ENCODE measurements around the gene TREML2. TPM values are rescaled to one million over a fixed set of nuclear protein-coding genes. Genes with fewer than 3 reads are reported as not detected.

TREML2 gene
- total and polyA plus RNA-seq, 9 donors: 0.05 to 0.16 (median 0.11) TPM

- DNase-seq: no peak
- WGBS (ENCODE audit: insufficient coverage): 80% methylated on average over 3 of the region's 5 CpGs
- H3K27me3 ChIP-seq (ENCODE audit: control insufficient read depth, insufficient read depth, low read length): peaks cover 2% of the 10 kb centered on the region
- H3K27ac ChIP-seq (ENCODE audit: low read length): no peak overlapping the region
- H3K9me3 ChIP-seq (replicated peaks; ENCODE audit: control insufficient read depth, low read depth, low read length): no peaks in the 10 kb centered on the region
- H3K4me3 ChIP-seq (ENCODE audit: low read length): no peak overlapping the region
- no peaks in the 10 kb centered on the region for H3K4me1 ChIP-seq (ENCODE audit: control insufficient read depth, insufficient read depth, low read length)
- no peaks in the 10 kb centered on the region for H3K36me3 ChIP-seq (ENCODE audit: control insufficient read depth, insufficient read depth, low read length)
Measured at GRCh38 chr6:41209547-41210320, 8.8 kb upstream of the TREML2 start.

GRCh38 chr6:41208439-41209106, 7.6 kb upstream of the TREML2 start:
- DNase-seq: no peak
- H3K9me3 ChIP-seq (replicated peaks; ENCODE audit: control insufficient read depth, low read depth, low read length): no peaks in the 10 kb centered on the region
- H3K27me3 ChIP-seq (ENCODE audit: control insufficient read depth, insufficient read depth, low read length): peaks cover 2% of the 10 kb centered on the region
- no peaks in the 10 kb centered on the region for H3K4me1 ChIP-seq (ENCODE audit: control insufficient read depth, insufficient read depth, low read length)
- H3K27ac ChIP-seq (ENCODE audit: low read length): no peak overlapping the region
- H3K36me3 ChIP-seq (ENCODE audit: control insufficient read depth, insufficient read depth, low read length): no peaks in the 10 kb centered on the region
- WGBS (ENCODE audit: insufficient coverage): 40% methylated on average over 4 of the region's 7 CpGs
- no peak overlapping the region for H3K4me3 ChIP-seq (ENCODE audit: low read length)

GRCh38 chr6:41204156-41204555, 3.2 kb upstream of the TREML2 start:
- no CpG with 5 or more reads among the region's 1 CpG for WGBS (ENCODE audit: insufficient coverage)
- no peaks in the 10 kb centered on the region for H3K9me3 ChIP-seq (replicated peaks; ENCODE audit: control insufficient read depth, low read depth, low read length)

GRCh38 chr6:41201764-41202173, 820 bp upstream of the TREML2 start:
- H3K4me3 ChIP-seq (ENCODE audit: low read length): no peak overlapping the region
- H3K36me3 ChIP-seq (ENCODE audit: control insufficient read depth, insufficient read depth, low read length): no peaks in the 10 kb centered on the region
- 60% methylated on average over 8 of the region's 8 CpGs for WGBS (ENCODE audit: insufficient coverage)
- no peak overlapping the region for H3K27ac ChIP-seq (ENCODE audit: low read length)
- H3K4me1 ChIP-seq (ENCODE audit: control insufficient read depth, insufficient read depth, low read length): no peaks in the 10 kb centered on the region
- DNase-seq: no peak
- H3K9me3 ChIP-seq (replicated peaks; ENCODE audit: control insufficient read depth, low read depth, low read length): no peaks in the 10 kb centered on the region
- no peaks in the 10 kb centered on the region for H3K27me3 ChIP-seq (ENCODE audit: control insufficient read depth, insufficient read depth, low read length)

More at GRCh38 chr6:41204156-41204555, 3.2 kb upstream of the TREML2 start:
- Histone ChIP-seq H3K27me3 (ENCODE audit: control insufficient read depth, insufficient read depth, low read length) (peaks cover 2% of the 10 kb centered on the region), H3K36me3 (ENCODE audit: control insufficient read depth, insufficient read depth, low read length) (no peaks in the 10 kb centered on the region), H3K27ac (ENCODE audit: low read length) (no peak overlapping the region), H3K4me3 (ENCODE audit: low read length) (no peak overlapping the region), H3K4me1 (ENCODE audit: control insufficient read depth, insufficient read depth, low read length) (no peaks in the 10 kb centered on the region)
- DNase-seq: no peak

GRCh38 chr6:41200296-41200900, 551 bp downstream of the TREML2 start:
- Histone ChIP-seq H3K4me3 (ENCODE audit: low read length) (no peak overlapping the region), H3K4me1 (ENCODE audit: control insufficient read depth, insufficient read depth, low read length) (no peaks in the 10 kb centered on the region), H3K27ac (ENCODE audit: low read length) (no peak overlapping the region), H3K9me3 (replicated peaks; ENCODE audit: control insufficient read depth, low read depth, low read length) (no peaks in the 10 kb centered on the region), H3K36me3 (ENCODE audit: control insufficient read depth, insufficient read depth, low read length) (no peaks in the 10 kb centered on the region), H3K27me3 (ENCODE audit: control insufficient read depth, insufficient read depth, low read length) (peaks cover 2% of the 10 kb centered on the region)
- peak; percentile 30 for DNase-seq
- 80% methylated on average over 1 of the region's 2 CpGs for WGBS (ENCODE audit: insufficient coverage)

GRCh38 chr6:41199552-41200246, 1.2 kb downstream of the TREML2 start:
- H3K4me1 ChIP-seq (ENCODE audit: control insufficient read depth, insufficient read depth, low read length): no peaks in the 10 kb centered on the region
- WGBS (ENCODE audit: insufficient coverage): no CpG with 5 or more reads among the region's 1 CpG
- H3K27me3 ChIP-seq (ENCODE audit: control insufficient read depth, insufficient read depth, low read length): peaks cover 2% of the 10 kb centered on the region
- DNase-seq: no peak
- H3K9me3 ChIP-seq (replicated peaks; ENCODE audit: control insufficient read depth, low read depth, low read length): no peaks in the 10 kb centered on the region
- no peaks in the 10 kb centered on the region for H3K36me3 ChIP-seq (ENCODE audit: control insufficient read depth, insufficient read depth, low read length)
- H3K27ac ChIP-seq (ENCODE audit: low read length): no peak overlapping the region
- no peak overlapping the region for H3K4me3 ChIP-seq (ENCODE audit: low read length)

GRCh38 chr6:41197234-41197633, 3.7 kb downstream of the TREML2 start:
- Histone ChIP-seq H3K36me3 (ENCODE audit: control insufficient read depth, insufficient read depth, low read length) (no peaks in the 10 kb centered on the region), H3K27me3 (ENCODE audit: control insufficient read depth, insufficient read depth, low read length) (peaks cover 5% of the 10 kb centered on the region), H3K27ac (ENCODE audit: low read length) (no peak overlapping the region), H3K9me3 (replicated peaks; ENCODE audit: control insufficient read depth, low read depth, low read length) (no peaks in the 10 kb centered on the region), H3K4me1 (ENCODE audit: control insufficient read depth, insufficient read depth, low read length) (no peaks in the 10 kb centered on the region), H3K4me3 (ENCODE audit: low read length) (no peak overlapping the region)
- no peak for DNase-seq
- WGBS (ENCODE audit: insufficient coverage): no CpG with 5 or more reads among the region's 3 CpGs

- H3K9me3 ChIP-seq (replicated peaks; ENCODE audit: control insufficient read depth, low read depth, low read length): peaks cover 2% of the 10 kb centered on the region
- H3K27ac ChIP-seq (ENCODE audit: low read length): no peak overlapping the region
- 92% methylated on average over 3 of the region's 3 CpGs for WGBS (ENCODE audit: insufficient coverage)
- no peaks in the 10 kb centered on the region for H3K36me3 ChIP-seq (ENCODE audit: control insufficient read depth, insufficient read depth, low read length)
- H3K27me3 ChIP-seq (ENCODE audit: control insufficient read depth, insufficient read depth, low read length): peaks cover 5% of the 10 kb centered on the region
- H3K4me1 ChIP-seq (ENCODE audit: control insufficient read depth, insufficient read depth, low read length): no peaks in the 10 kb centered on the region
- no peak for DNase-seq
- no peak overlapping the region for H3K4me3 ChIP-seq (ENCODE audit: low read length)
Measured at GRCh38 chr6:41194386-41194785, 6.6 kb downstream of the TREML2 start.

- Histone ChIP-seq H3K36me3 (ENCODE audit: control insufficient read depth, insufficient read depth, low read length) (no peaks in the 10 kb centered on the region), H3K4me1 (ENCODE audit: control insufficient read depth, insufficient read depth, low read length) (no peaks in the 10 kb centered on the region), H3K4me3 (ENCODE audit: low read length) (no peak overlapping the region), H3K27ac (ENCODE audit: low read length) (no peak overlapping the region), H3K9me3 (replicated peaks; ENCODE audit: control insufficient read depth, low read depth, low read length) (peaks cover 2% of the 10 kb centered on the region), H3K27me3 (ENCODE audit: control insufficient read depth, insufficient read depth, low read length) (peaks cover 5% of the 10 kb centered on the region)
- 61% methylated on average over 3 of the region's 5 CpGs for WGBS (ENCODE audit: insufficient coverage)
- DNase-seq: no peak
Measured at GRCh38 chr6:41193884-41194283, 7.1 kb downstream of the TREML2 start.
